Measurements from ENCODE around the gene ASTL. TPM values are rescaled to one million over a fixed set of nuclear protein-coding genes. Genes with fewer than 3 reads are reported as not detected.
A peak's percentile ranks its signal among the peaks of the same experiment; 100 is the strongest.
"Not testable (repeated sequence)": the region's sequence is repeated elsewhere in the genome, so short reads cannot be mapped to it uniquely, and the experiment has no call there.

ASTL gene
- total RNA-seq, 1 donor from 2014 or later = not detected

GRCh38 chr2:96164459-96165184 lies 26.3 kb upstream of the ASTL start:
- Mint-ChIP-seq H3K36me3 (ENCODE audit: unreplicated experiment) (no peaks in the 10 kb centered on the region), H3K27me3 (ENCODE audit: unreplicated experiment) (peaks cover 9% of the 10 kb centered on the region), H3K4me1 (ENCODE audit: unreplicated experiment) (peaks cover 12% of the 10 kb centered on the region), H3K4me3 (ENCODE audit: unreplicated experiment) (no peak overlapping the region), H3K27ac (ENCODE audit: unreplicated experiment) (peak overlapping the region; percentile 36), H3K9me3 (ENCODE audit: unreplicated experiment) (peaks cover 4% of the 10 kb centered on the region)
- no peak for DNase-seq (ENCODE audit: extremely low spot score, unreplicated experiment)
- TF ChIP-seq CTCF (IDR thresholded peaks at IDR 0.05) = no peak

GRCh38 chr2:96163768-96164429 lies 25.6 kb upstream of the ASTL start:
- Mint-ChIP-seq H3K4me3 (ENCODE audit: unreplicated experiment) (no peak overlapping the region), H3K27me3 (ENCODE audit: unreplicated experiment) (peaks cover 16% of the 10 kb centered on the region), H3K36me3 (ENCODE audit: unreplicated experiment) (no peaks in the 10 kb centered on the region), H3K4me1 (ENCODE audit: unreplicated experiment) (peaks cover 11% of the 10 kb centered on the region), H3K27ac (ENCODE audit: unreplicated experiment) (peak overlapping the region; percentile 36), H3K9me3 (ENCODE audit: unreplicated experiment) (no peaks in the 10 kb centered on the region)
- TF ChIP-seq CTCF (IDR thresholded peaks at IDR 0.05) = no peak
- DNase-seq (ENCODE audit: extremely low spot score, unreplicated experiment) = no peak

GRCh38 chr2:96163415-96163767 lies 25.1 kb upstream of the ASTL start:
- Mint-ChIP-seq H3K27me3 (ENCODE audit: unreplicated experiment) (peaks cover 17% of the 10 kb centered on the region), H3K27ac (ENCODE audit: unreplicated experiment) (peak overlapping the region; percentile 36), H3K4me3 (ENCODE audit: unreplicated experiment) (no peak overlapping the region), H3K36me3 (ENCODE audit: unreplicated experiment) (no peaks in the 10 kb centered on the region), H3K9me3 (ENCODE audit: unreplicated experiment) (no peaks in the 10 kb centered on the region), H3K4me1 (ENCODE audit: unreplicated experiment) (peaks cover 11% of the 10 kb centered on the region)
- DNase-seq (ENCODE audit: extremely low spot score, unreplicated experiment) = no peak
- no peak for TF ChIP-seq CTCF (IDR thresholded peaks at IDR 0.05)

- Mint-ChIP-seq H3K27me3 (ENCODE audit: unreplicated experiment) (peaks cover 17% of the 10 kb centered on the region), H3K27ac (ENCODE audit: unreplicated experiment) (no peak overlapping the region), H3K4me1 (ENCODE audit: unreplicated experiment) (peaks cover 11% of the 10 kb centered on the region), H3K4me3 (ENCODE audit: unreplicated experiment) (no peak overlapping the region), H3K9me3 (ENCODE audit: unreplicated experiment) (no peaks in the 10 kb centered on the region), H3K36me3 (ENCODE audit: unreplicated experiment) (no peaks in the 10 kb centered on the region)
- TF ChIP-seq CTCF (IDR thresholded peaks at IDR 0.05) = no peak
- DNase-seq (ENCODE audit: extremely low spot score, unreplicated experiment) = no peak
These were observed 23.6 kb upstream of the ASTL start for GRCh38 chr2:96161898-96162297.

GRCh38 chr2:96160366-96160765 lies 22.1 kb upstream of the ASTL start:
- Mint-ChIP-seq H3K27me3 (ENCODE audit: unreplicated experiment) (peaks cover 17% of the 10 kb centered on the region), H3K4me1 (ENCODE audit: unreplicated experiment) (peaks cover 11% of the 10 kb centered on the region)
- H3K27ac Mint-ChIP-seq (ENCODE audit: unreplicated experiment); H3K9me3 Mint-ChIP-seq (ENCODE audit: unreplicated experiment); DNase-seq (ENCODE audit: extremely low spot score, unreplicated experiment); H3K36me3 Mint-ChIP-seq (ENCODE audit: unreplicated experiment); H3K4me3 Mint-ChIP-seq (ENCODE audit: unreplicated experiment): not testable (repeated sequence)

Measured in osteocyte (in vitro differentiated cells).